WTC11 (cell line): Measurements from ENCODE around the gene PRELID1.

ENCODE experiments used
- NR2C2 ChIP-seq: sonication (generic); formaldehyde crosslinking; IDR thresholded peaks from 2 replicates; pipeline ENCODE4 v1.8.0; 2022; ENCODE audit warnings: mild to moderate bottlenecking, missing genetic modification reagents
- NR3C1 ChIP-seq: sonication (generic); formaldehyde crosslinking; conservative IDR thresholded peaks from 2 replicates; pipeline ENCODE4 v1.8.1; 2023; ENCODE audit warnings: low read depth, mild to moderate bottlenecking, missing genetic modification reagents

GRCh38 chr5:177303121-177303924 lies at the start of gene PRELID1, which contains the start of gene RAB24:
- TF ChIP-seq NR3C1 (CRISPR knock-in tag) (peak; percentile 79; the same call in 1 of the 2 replicates), NR2C2 (CRISPR knock-in tag) (no peak)
